Activated CD4-positive, alpha-beta T cell treated with anti-CD3 and anti-CD28 coated beads for 36 hours (primary cell): ENCODE measurements around the gene FOXN3. TPM values are rescaled to one million over a fixed set of nuclear protein-coding genes. Genes with fewer than 3 reads are reported as not detected.

Experiments
- ATAC-seq: fragments of 200-7000 bp; cut with Tn5 transposase; one replicate; pipeline ENCODE4 v1.10.0; 2021; ENCODE audit warnings: mild to moderate bottlenecking, moderate library complexity
- CTCF ChIA-PET: fragments of 350-600 bp; sonication (Branson Sonifier 250); formaldehyde crosslinking; loops from one replicate; lab custom pipeline; 2021; ENCODE audit warnings: antibody characterized with exemption; lab: Charles Lee
- POLR2A ChIA-PET: fragments of 350-600 bp; sonication (Branson Sonifier 250); formaldehyde crosslinking; loops from one replicate; lab custom pipeline; 2021; ENCODE audit warnings: antibody characterized with exemption, inconsistent platforms; lab: Charles Lee
- DNase-seq: peaks from one replicate; pipeline ENCODE4 v3.0.0-alpha.2; 2020
- H3K27ac Mint-ChIP-seq: one replicate; pipeline ENCODE4 v1.8.0; 2021; ENCODE audit warnings: mixed read lengths
- H3K27me3 Mint-ChIP-seq: one replicate; pipeline ENCODE4 v1.8.0; 2021; ENCODE audit warnings: mixed read lengths
- H3K36me3 Mint-ChIP-seq: one replicate; pipeline ENCODE4 v1.8.0; 2021; ENCODE audit warnings: low read depth, mixed read lengths
- H3K4me1 Mint-ChIP-seq: one replicate; pipeline ENCODE4 v1.8.0; 2021; ENCODE audit warnings: mixed read lengths
- H3K4me3 Mint-ChIP-seq: one replicate; pipeline ENCODE4 v1.8.0; 2021; ENCODE audit warnings: mild to moderate bottlenecking, moderate library complexity, mixed read lengths
- H3K9me3 Mint-ChIP-seq: one replicate; pipeline ENCODE4 v1.8.0; 2021; ENCODE audit warnings: low read depth, mixed read lengths
- intact Hi-C, 2 experiments: fragments of 100-400 bp; cut with DNase I in 1 of 2; cut with micrococcal nuclease in 1 of 2; formaldehyde crosslinking; loops; one replicate each; pipeline versions ENCODE4 v1.14.2 to v1.15.1; 2022 to 2024; cut with DNase I, micrococcal nuclease
- total RNA-seq, 2 experiments: library from RNA; stranded (reverse); gene quantifications; one replicate each; pipeline ENCODE4 v1.2.3, GENCODE V29; 2021

The FOXN3 gene
- total RNA-seq, 2 experiments from 2014 or later: 69.1 to 76.3 TPM

- Mint-ChIP-seq H3K36me3 (peaks cover 13% of the 10 kb centered on the region), H3K4me3 (no peak overlapping the region), H3K9me3 (no peaks in the 10 kb centered on the region), H3K4me1 (peaks cover 33% of the 10 kb centered on the region), H3K27ac (no peak overlapping the region), H3K27me3 (no peaks in the 10 kb centered on the region)
- CTCF ChIA-PET: no interaction called here
- ATAC-seq: no peak
- intact Hi-C loops: no loop called here
- POLR2A ChIA-PET: no interaction called here
- no peak for DNase-seq
These were observed 85.6 kb downstream of the FOXN3 start for GRCh38 chr14:89331398-89331797.

GRCh38 chr14:89330236-89331002 lies 86.6 kb downstream of the FOXN3 start:
- H3K27me3 Mint-ChIP-seq: no peaks in the 10 kb centered on the region
- ChIA-PET POLR2A (no interaction called here), CTCF (no interaction called here)
- no peak for DNase-seq
- no peak overlapping the region for H3K4me3 Mint-ChIP-seq
- no peak overlapping the region for H3K27ac Mint-ChIP-seq
- no peaks in the 10 kb centered on the region for H3K9me3 Mint-ChIP-seq
- intact Hi-C loops: no loop called here
- peaks cover 36% of the 10 kb centered on the region for H3K4me1 Mint-ChIP-seq
- H3K36me3 Mint-ChIP-seq: peaks cover 20% of the 10 kb centered on the region
- no peak for ATAC-seq

DNA sequence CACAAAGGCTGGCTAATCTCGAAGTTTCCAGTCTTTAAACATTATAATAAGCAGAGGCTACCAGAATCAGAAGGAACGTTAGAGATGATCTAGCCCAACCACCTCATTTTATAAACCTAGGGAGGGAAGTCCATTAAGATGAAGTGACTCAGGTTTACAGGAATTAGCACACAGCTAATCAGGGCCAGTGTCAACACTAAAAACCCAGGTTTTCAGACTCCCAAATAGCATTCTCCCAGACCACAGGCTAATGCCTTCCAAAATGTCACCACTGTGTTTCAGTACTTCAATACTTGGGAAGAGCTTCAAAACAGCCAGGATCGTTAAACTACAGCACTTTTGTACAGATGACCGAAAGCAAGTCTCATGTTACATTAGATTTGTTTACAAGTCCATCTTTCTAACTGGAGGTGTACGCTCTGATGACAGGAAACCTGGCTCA lies 89.2 kb downstream of the FOXN3 start:
- peaks cover 48% of the 10 kb centered on the region for H3K4me1 Mint-ChIP-seq
- H3K36me3 Mint-ChIP-seq: peaks cover 28% of the 10 kb centered on the region
- H3K27me3 Mint-ChIP-seq: no peaks in the 10 kb centered on the region
- intact Hi-C loops: no loop called here
- no peaks in the 10 kb centered on the region for H3K9me3 Mint-ChIP-seq
- no peak overlapping the region for H3K27ac Mint-ChIP-seq
- ChIA-PET POLR2A (no interaction called here), CTCF (no interaction called here)
- DNase-seq: no peak
- no peak overlapping the region for H3K4me3 Mint-ChIP-seq
- no peak for ATAC-seq

DNA sequence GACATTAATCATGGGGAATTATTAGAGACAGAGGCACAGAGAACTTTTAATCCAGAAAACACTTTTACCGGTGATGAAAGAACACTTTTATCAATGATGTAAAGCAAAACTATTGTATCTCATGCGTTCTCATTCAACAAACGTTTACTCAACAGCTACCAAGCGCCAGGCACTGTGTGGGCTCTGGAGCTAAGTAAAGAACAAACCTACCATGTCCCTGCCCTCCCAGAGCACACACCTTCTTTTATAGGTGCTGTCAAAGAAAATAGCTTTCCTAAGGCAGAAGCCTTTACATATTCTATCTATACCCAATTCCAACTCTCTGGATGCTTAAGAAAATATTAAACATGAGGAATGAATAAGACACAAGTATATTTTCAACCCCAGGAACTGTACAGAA lies 91.1 kb downstream of the FOXN3 start:
- Mint-ChIP-seq H3K4me1 (peaks cover 45% of the 10 kb centered on the region), H3K27me3 (no peaks in the 10 kb centered on the region), H3K9me3 (no peaks in the 10 kb centered on the region), H3K4me3 (no peak overlapping the region), H3K36me3 (peaks cover 37% of the 10 kb centered on the region), H3K27ac (no peak overlapping the region)
- ChIA-PET CTCF (interaction anchor here (0.5 to 1.8 kb wide), 4 partner anchors 9 to 140 kb away, joined by 3 to 5 read pairs (median 3); no protein-coding TSS in a partner anchor), POLR2A (no interaction called here)
- DNase-seq: no peak
- no peak for ATAC-seq
- intact Hi-C loops: no loop called here

DNA sequence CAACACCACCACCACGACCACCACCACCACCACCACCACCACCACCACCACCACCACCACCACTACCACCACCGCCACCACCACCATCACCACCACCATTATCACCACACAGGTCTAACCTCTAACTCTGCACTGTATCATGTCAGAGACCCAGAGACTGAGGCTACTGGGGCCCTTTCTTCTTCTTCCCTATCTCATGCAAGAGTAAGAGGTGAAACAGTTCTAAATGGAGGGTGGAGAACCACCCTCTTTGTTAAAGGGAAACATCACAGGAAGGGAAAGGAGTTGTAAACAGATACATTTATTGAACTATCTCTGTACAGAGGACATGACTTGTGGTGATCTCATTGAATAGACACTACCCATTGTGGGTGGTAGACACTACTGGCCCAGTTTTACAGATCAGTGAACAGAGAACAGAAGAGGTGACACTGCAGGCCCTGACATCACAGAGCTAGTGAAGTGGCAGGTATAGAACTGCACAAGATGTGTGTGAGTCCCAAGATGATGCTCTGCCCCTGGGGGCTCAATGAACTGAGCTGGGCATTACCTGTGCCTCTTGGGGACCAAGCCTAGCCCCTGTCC lies 91.6 kb downstream of the FOXN3 start:
- H3K36me3 Mint-ChIP-seq: peaks cover 42% of the 10 kb centered on the region
- ATAC-seq: peak; percentile 19
- H3K9me3 Mint-ChIP-seq: peaks cover 2% of the 10 kb centered on the region
- ChIA-PET POLR2A (no interaction called here), CTCF (interaction anchor here (0.5 to 1.8 kb wide), 4 partner anchors 8 to 139 kb away, joined by 3 to 5 read pairs (median 3); no protein-coding TSS in a partner anchor)
- H3K4me3 Mint-ChIP-seq: no peak overlapping the region
- no peak overlapping the region for H3K27ac Mint-ChIP-seq
- no peak for DNase-seq
- intact Hi-C loops: no loop called here
- H3K4me1 Mint-ChIP-seq: peaks cover 45% of the 10 kb centered on the region
- H3K27me3 Mint-ChIP-seq: no peaks in the 10 kb centered on the region

- Mint-ChIP-seq H3K36me3 (peaks cover 49% of the 10 kb centered on the region), H3K9me3 (peaks cover 4% of the 10 kb centered on the region), H3K27ac (no peak overlapping the region), H3K27me3 (no peaks in the 10 kb centered on the region), H3K4me1 (peaks cover 40% of the 10 kb centered on the region), H3K4me3 (no peak overlapping the region)
- intact Hi-C loops: no loop called here
- POLR2A ChIA-PET: no interaction called here
- CTCF ChIA-PET: interaction anchor here (0.5 to 1.0 kb wide), 2 partner anchors 92 to 122 kb away, joined by 3 read pairs; no protein-coding TSS in a partner anchor
- peak; percentile 36 for ATAC-seq
- DNase-seq: no peak
These were observed 92.3 kb downstream of the FOXN3 start for GRCh38 chr14:89324501-89325298.

DNA sequence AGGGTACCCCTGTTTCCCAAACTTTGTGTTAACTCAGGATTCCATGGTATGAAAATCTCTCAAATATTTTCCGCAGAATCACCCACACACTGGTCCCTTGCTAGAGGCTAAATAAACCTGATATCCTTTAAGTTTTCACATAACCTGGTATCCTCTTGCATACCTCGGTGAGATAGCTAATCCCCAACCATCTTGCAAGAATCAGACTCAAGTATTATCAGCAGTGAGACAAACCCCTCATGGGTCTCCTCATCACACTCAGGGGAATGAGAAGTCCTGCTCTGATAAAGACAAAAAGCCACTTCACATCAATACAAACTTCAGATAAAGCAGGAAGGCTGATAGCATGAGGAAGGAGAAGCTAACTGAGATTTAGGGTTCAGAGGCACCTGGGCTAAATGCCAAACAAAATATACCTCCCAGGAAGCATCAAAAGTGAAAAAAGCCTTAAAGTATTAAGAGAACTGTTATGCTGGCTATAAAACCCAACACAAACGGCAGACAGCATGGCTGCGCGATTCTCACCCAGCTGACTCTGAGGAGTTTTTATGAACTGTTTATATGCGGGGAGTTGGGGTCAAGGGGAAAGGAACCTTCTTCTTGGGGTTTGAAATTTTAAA lies 96.5 kb downstream of the FOXN3 start:
- intact Hi-C loops: no loop called here
- peaks cover 12% of the 10 kb centered on the region for H3K9me3 Mint-ChIP-seq
- H3K4me1 Mint-ChIP-seq: peaks cover 47% of the 10 kb centered on the region
- H3K27me3 Mint-ChIP-seq: no peaks in the 10 kb centered on the region
- no peak overlapping the region for H3K27ac Mint-ChIP-seq
- ChIA-PET CTCF (no interaction called here), POLR2A (no interaction called here)
- no peak overlapping the region for H3K4me3 Mint-ChIP-seq
- no peak for ATAC-seq
- H3K36me3 Mint-ChIP-seq: peaks cover 62% of the 10 kb centered on the region
- no peak for DNase-seq

GRCh38 chr14:89319687-89320086 lies 97.3 kb downstream of the FOXN3 start:
- Mint-ChIP-seq H3K9me3 (peaks cover 12% of the 10 kb centered on the region), H3K27me3 (no peaks in the 10 kb centered on the region), H3K4me3 (no peak overlapping the region), H3K4me1 (peaks cover 44% of the 10 kb centered on the region), H3K27ac (no peak overlapping the region), H3K36me3 (peaks cover 64% of the 10 kb centered on the region)
- DNase-seq (no peak), ATAC-seq (no peak)
- ChIA-PET POLR2A (no interaction called here), CTCF (no interaction called here)
- intact Hi-C loops: no loop called here

GRCh38 chr14:89317051-89317691 lies 99.9 kb downstream of the FOXN3 start:
- CTCF ChIA-PET: interaction anchor here (0.9 kb wide), 1 partner anchor 9 kb away, joined by 3 read pairs; no protein-coding TSS in a partner anchor
- no peak for DNase-seq
- POLR2A ChIA-PET: no interaction called here
- Mint-ChIP-seq H3K9me3 (peaks cover 12% of the 10 kb centered on the region), H3K4me3 (no peak overlapping the region), H3K36me3 (peaks cover 58% of the 10 kb centered on the region), H3K4me1 (peaks cover 41% of the 10 kb centered on the region), H3K27me3 (no peaks in the 10 kb centered on the region), H3K27ac (peak overlapping the region; percentile 62)
- intact Hi-C loops: no loop called here
- peak; percentile 57 for ATAC-seq

DNA sequence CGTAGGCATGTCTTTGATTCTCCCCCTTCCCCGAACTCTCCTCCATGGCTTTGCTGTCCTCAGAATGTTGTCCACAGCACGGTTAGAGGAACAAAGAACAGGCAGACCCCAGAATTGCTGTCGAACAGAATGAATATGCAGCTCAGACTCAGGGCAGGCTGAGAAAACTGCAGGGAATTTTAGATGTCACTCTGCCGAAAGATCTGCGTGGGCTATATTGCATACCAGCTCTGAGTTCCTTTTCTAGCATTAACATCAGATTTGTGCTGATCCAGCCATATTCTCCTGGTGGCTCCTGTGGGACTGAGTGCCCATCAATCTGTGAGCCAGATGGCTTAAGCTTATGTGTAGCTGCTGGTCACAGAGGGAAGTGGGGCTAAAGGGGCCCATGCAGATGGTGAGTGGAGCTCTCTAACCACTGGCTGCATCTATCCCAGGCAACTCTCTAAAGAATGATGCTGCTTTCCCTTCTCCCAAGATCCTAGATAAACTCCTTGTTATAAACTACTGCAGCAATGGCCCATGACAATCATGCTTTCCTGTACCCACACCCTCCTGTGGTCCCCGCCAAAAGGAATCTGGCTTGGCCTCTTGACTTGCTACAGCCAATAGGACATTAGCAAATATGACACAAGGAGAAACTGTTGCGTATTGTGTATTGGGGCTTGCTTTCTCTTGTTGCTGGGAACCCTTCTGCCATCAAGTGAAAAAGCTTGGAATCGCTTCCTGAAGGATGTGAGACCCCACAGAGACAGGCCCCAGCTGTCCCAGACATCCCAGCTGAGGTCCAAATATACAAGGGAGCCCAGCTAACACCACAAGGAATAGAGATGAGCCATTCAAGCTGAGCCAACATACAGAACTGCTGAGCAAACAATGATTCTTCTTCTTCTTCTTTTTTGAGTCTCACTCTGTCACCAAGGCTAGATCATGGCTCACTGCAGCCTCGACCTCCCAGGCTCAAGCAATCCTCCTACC lies 101.3 kb downstream of the FOXN3 start:
- H3K27ac Mint-ChIP-seq: no peak overlapping the region
- H3K9me3 Mint-ChIP-seq: peaks cover 12% of the 10 kb centered on the region
- H3K36me3 Mint-ChIP-seq: peaks cover 50% of the 10 kb centered on the region
- POLR2A ChIA-PET: no interaction called here
- intact Hi-C loops: no loop called here
- ATAC-seq (no peak), DNase-seq (no peak)
- H3K4me3 Mint-ChIP-seq: no peak overlapping the region
- CTCF ChIA-PET: interaction anchor here (0.7 kb wide), 1 partner anchor 127 kb away, joined by 3 read pairs; no protein-coding TSS in a partner anchor
- no peaks in the 10 kb centered on the region for H3K27me3 Mint-ChIP-seq
- peaks cover 40% of the 10 kb centered on the region for H3K4me1 Mint-ChIP-seq
